Renal cortex interstitium (tissue), 11 donors: ENCODE data around the gene STK32C. TPM values are rescaled to one million over a fixed set of nuclear protein-coding genes. Genes with fewer than 3 reads are reported as not detected.

ENCODE experiments used
- DNase-seq, 11 donors: peaks; one replicate each; pipeline ENCODE4 v3.0.0-alpha.2; 2013; ENCODE audit warnings: low read depth in 9 of 11, low spot score in 4 of 11; ENCODE audit errors: extremely low read depth in 1 of 11
- polyA plus RNA-seq, 3 donors: library from polyadenylated mRNA; unstranded; fragments of 120-200 nt; gene quantifications; one replicate each; pipeline ENCODE4 v1.2.1, GENCODE V29; 2013; ENCODE audit not compliant: insufficient read length in 3 of 3

STK32C gene
- polyA plus RNA-seq, 3 donors = 11.6 to 13.9 (median 12.9) TPM

- no peak for DNase-seq
Observed at GRCh38 chr10:132209130-132209529, 98.6 kb downstream of the STK32C start.

- DNase-seq = no peak
Observed at GRCh38 chr10:132208462-132209050, 99.2 kb downstream of the STK32C start.

- DNase-seq = no peak
Observed at GRCh38 chr10:132207536-132208461, 100.0 kb downstream of the STK32C start.

GRCh38 chr10:132206806-132207535 lies 100.8 kb downstream of the STK32C start:
- DNase-seq = no peak

- no peak for DNase-seq
Observed at GRCh38 chr10:132206377-132206745, 101.4 kb downstream of the STK32C start.

- DNase-seq = no peak
Observed at GRCh38 chr10:132205650-132206376, 101.9 kb downstream of the STK32C start.

GRCh38 chr10:132204781-132205473 lies 102.8 kb downstream of the STK32C start:
- DNase-seq = no peak

GRCh38 chr10:132204078-132204780 lies 103.5 kb downstream of the STK32C start:
- DNase-seq = no peak

GRCh38 chr10:132203256-132204077 lies 104.3 kb downstream of the STK32C start:
- DNase-seq = no peak

GRCh38 chr10:132202070-132202970 lies 105.4 kb downstream of the STK32C start:
- no peak for DNase-seq

- no peak for DNase-seq
Observed at GRCh38 chr10:132201111-132201969, 106.4 kb downstream of the STK32C start.

- DNase-seq = no peak
Observed at GRCh38 chr10:132200344-132201110, 107.2 kb downstream of the STK32C start.

GRCh38 chr10:132199854-132200311 lies 107.9 kb downstream of the STK32C start:
- DNase-seq = no peak

GRCh38 chr10:132199268-132199853 lies 108.4 kb downstream of the STK32C start:
- no peak for DNase-seq
